ENCODE measurements around the gene EPHB4.

DNA sequence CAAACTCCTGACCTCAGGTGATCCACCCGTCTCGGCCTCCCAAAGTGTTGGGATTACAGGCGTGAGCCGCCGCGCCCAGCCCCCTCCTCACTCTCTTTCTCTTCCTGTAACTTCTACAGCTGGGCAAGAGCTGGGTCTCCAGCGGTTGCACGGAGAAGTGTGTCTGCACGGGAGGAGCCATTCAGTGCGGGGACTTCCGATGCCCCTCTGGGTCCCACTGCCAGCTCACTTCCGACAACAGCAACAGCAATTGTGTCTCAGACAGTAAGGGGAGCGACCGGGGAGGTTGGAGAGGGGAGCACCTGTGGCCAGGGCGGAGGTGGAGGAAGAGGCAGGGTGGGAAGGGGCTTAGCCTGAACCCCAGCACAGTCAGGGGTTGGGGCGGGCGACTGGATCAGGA lies 41.4 kb downstream of the EPHB4 start:
- TF ChIP-seq POLR2A (IDR thresholded peaks at IDR 0.05; ENCODE audit: low read length), result no peak
- TF ChIP-seq GATA1 (IDR thresholded peaks at IDR 0.05; ENCODE audit: low read depth, low read length), result no peak

Measured in erythroblast (primary cell).